Measurements from ENCODE around the gene NTRK3. TPM values are rescaled to one million over a fixed set of nuclear protein-coding genes. Genes with fewer than 3 reads are reported as not detected.
A peak's percentile ranks its signal among the peaks of the same experiment; 100 is the strongest.

Gene NTRK3
- total RNA-seq, 6 donors from 2014 or later, result 1.4 to 11.5 (median 2.4) TPM

DNA sequence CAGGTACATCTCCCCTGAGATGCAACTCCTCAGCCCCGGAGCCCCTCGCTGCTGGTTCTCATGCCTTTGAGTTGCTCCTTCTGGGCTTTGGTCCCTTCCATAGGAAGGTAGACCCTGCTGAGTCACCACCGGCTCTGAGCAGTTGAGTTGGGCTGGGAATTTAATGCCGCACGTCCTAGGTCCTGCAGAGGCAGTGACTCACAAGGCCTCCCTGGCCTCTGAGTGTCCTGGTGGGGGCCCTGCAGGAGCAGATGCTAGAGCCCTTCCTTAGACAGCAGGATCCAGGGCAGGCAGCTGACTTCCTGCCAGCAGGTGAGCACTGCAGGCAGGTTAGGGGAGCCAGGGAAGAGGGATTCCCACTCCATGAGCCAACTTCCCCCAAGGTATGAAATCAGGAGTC is 5.5 kb upstream of the NTRK3 start:
- H3K4me1 ChIP-seq, result peaks cover 0 to 12% (median 5%) of the 10 kb centered on the region in 4 donors
- ATAC-seq (ENCODE audit: low FRiP score in 2 of 2), result no peak
- TF ChIP-seq POLR2AphosphoS5 (IDR thresholded peaks at IDR 0.05) (no peak), CTCF (IDR thresholded peaks at IDR 0.05) (no peak), POLR2A (IDR thresholded peaks at IDR 0.05) (no peak), EP300 (IDR thresholded peaks at IDR 0.05) (no peak)
- H3K27me3 ChIP-seq, result peaks cover 0 to 13% (median 0%) of the 10 kb centered on the region in 4 donors
- 95% methylated on average over 5 of the region's 5 CpGs; no CpG with 5 or more reads in 1 of the 2 donors for WGBS, 2 donors
- DNase-seq, result no peak
- no peaks in the 10 kb centered on the region for H3K9me3 ChIP-seq
- no peaks in the 10 kb centered on the region for H3K36me3 ChIP-seq
- H3K27ac ChIP-seq, result no peak overlapping the region
- no peak overlapping the region for H3K4me3 ChIP-seq

DNA sequence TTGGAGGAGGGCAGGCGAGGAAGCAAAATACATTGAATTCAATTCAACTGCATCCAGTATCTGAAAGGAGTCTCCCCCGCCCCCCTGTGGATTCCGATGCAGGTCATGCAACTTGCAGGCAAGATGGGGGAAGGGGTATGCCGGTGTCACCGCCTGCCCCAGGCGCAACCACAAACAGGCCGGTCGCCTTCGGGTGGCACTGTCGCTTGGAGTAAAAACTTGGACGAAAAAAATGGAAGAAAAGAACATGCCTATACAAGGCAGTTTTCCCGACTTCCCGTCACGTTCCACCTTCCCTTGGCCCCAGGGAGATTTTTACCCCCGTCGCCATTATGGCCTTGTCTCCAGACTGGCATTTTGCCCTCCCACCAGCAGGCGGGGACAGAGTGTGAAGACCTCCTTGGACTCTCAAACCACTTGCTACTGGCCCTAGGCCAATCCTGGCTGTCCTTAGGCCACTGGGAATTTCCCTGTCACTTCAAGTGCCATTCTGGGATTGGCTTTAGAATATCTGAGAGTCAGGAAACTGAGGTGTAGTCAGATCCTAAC is 1.6 kb upstream of the NTRK3 start:
- H3K36me3 ChIP-seq, result no peaks in the 10 kb centered on the region
- peaks cover 0 to 40% (median 13%) of the 10 kb centered on the region in 4 donors for H3K27me3 ChIP-seq
- H3K4me1 ChIP-seq, result peaks cover 14 to 34% (median 19%) of the 10 kb centered on the region in 4 donors
- H3K27ac ChIP-seq, result no peak overlapping the region
- TF ChIP-seq CTCF (IDR thresholded peaks at IDR 0.05), result peak in 2 of 6 experiments; percentile 30 to 33
- TF ChIP-seq POLR2A (IDR thresholded peaks at IDR 0.05), result no peak
- ATAC-seq (ENCODE audit: low FRiP score in 2 of 2), result no peak
- H3K4me3 ChIP-seq, result peak overlapping the region in 2 of 4 donors; percentile 26 to 40
- peak in 1 of 2 donors; percentile 59 for DNase-seq
- 9 to 11% methylated on average over 17 of the region's 17 CpGs for WGBS, 2 donors
- H3K9me3 ChIP-seq, result no peaks in the 10 kb centered on the region

DNA sequence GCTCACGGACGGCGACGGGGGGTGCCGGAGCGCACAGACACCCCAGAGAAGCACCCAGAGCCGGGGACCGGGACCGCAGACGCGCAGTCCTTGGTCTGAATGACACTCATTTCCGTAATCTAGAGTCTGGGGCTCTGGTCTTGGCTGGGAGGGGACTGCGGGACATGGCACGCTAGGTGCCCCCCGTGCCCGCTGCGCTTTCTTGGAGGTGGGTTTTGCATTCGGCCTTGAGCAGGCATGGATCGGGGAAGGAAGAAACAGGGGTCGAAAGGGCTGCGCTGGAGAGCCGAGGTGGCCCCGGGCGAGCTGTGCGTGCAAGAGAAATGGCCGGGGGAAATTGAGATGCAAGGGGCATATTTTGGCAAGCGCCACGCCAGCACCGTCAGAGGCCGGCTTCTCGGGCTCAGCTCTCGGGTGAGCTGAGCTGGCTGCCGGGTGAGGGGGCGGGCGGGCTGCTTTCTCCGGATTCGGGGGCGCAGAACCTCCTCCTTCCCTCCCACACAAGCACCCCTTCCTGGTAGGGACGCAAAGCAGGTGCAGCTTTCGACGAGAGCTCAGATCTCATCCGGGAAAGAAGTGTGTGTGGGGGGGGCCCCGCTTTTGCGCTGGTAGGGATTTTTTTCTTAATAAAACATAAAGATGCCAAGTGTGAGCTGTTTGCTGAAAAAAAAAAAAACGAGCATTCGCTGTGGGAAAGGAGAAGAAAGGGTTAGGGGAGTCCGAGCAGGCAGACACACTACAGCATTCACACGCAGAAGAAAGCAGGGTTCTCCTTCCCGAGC is 963 bp upstream of the NTRK3 start:
- ATAC-seq (ENCODE audit: low FRiP score in 2 of 2) (no peak), DNase-seq (peak in 1 of 2 donors; percentile 69)
- H3K4me1 ChIP-seq, result peaks cover 14 to 34% (median 19%) of the 10 kb centered on the region in 4 donors
- peaks cover 0 to 40% (median 13%) of the 10 kb centered on the region in 4 donors for H3K27me3 ChIP-seq
- no peaks in the 10 kb centered on the region for H3K9me3 ChIP-seq
- H3K27ac ChIP-seq, result no peak overlapping the region
- no peaks in the 10 kb centered on the region for H3K36me3 ChIP-seq
- H3K4me3 ChIP-seq, result peak overlapping the region in 3 of 4 donors; percentile 26 to 40 (median 38)
- WGBS, 2 donors, result 1 to 2% methylated on average over 14 to 42 of the region's 49 CpGs
- TF ChIP-seq POLR2AphosphoS5 (IDR thresholded peaks at IDR 0.05), result no peak
- no peak for TF ChIP-seq EP300 (IDR thresholded peaks at IDR 0.05)
- TF ChIP-seq POLR2A (IDR thresholded peaks at IDR 0.05), result no peak
- no peak for TF ChIP-seq CTCF (IDR thresholded peaks at IDR 0.05)

DNA sequence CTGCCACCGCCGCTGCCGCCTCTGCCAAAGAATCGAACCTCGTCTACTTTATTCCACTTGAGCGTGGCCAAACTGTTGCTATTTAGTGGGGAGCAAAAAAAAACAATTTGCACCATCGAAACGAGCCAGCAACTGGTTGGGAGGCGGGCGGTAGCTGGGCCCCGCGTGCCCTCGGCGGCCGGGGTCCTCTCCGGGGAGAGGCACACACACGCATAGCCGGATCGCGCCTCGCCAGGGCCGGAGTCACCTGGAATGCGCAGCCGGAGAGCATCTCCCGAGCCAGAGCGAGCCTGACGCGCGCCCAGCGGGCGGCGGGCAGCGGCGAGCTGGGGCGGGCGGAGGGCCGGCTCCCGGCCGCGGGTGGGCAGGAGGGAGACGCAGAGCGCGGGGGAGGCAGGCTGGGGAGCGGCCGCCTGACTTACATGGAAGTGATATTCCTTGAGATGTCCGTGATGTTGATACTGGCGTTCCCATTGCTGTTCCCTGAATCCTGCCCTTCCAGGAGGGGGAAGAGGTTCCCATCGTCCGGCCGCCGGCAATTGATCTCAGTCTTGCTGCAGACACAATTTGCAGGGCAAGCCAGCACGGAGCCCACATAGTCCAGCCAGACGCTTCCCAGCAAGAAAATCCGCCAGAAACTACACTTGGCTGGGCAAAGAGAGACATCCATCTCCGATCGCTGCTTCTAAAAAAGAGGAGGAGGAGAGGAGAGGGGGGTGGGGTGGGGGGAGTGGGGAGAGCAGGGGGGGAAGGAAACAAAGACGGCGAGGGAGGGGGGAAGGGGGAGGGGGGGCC is 858 bp downstream of the NTRK3 start:
- Histone ChIP-seq H3K4me1 (peaks cover 14 to 34% (median 19%) of the 10 kb centered on the region in 4 donors), H3K9me3 (no peaks in the 10 kb centered on the region), H3K27me3 (peaks cover 0 to 40% (median 13%) of the 10 kb centered on the region in 4 donors), H3K4me3 (peak overlapping the region in 3 of 4 donors; percentile 26 to 40 (median 38)), H3K27ac (peak overlapping the region in 1 of 4 donors; percentile 14), H3K36me3 (no peaks in the 10 kb centered on the region)
- DNase-seq (peak; percentile 26 to 89), ATAC-seq (ENCODE audit: low FRiP score in 2 of 2) (peak in 1 of 2 donors; percentile 83)
- WGBS, 2 donors, result 2 to 3% methylated on average over 31 to 35 of the region's 58 CpGs
- TF ChIP-seq POLR2AphosphoS5 (IDR thresholded peaks at IDR 0.05), result no peak
- TF ChIP-seq CTCF (IDR thresholded peaks at IDR 0.05), result no peak
- TF ChIP-seq EP300 (IDR thresholded peaks at IDR 0.05), result no peak
- TF ChIP-seq POLR2A (IDR thresholded peaks at IDR 0.05), result no peak

All from upper lobe of left lung (tissue), 6 donors.